Ishikawa (cell line): ENCODE measurements around the gene SERPINB1.

Experiments
- CEBPB ChIP-seq: IDR thresholded peaks from 2 replicates; pipeline ENCODE4 v1.6.1; 2012
- EGR1 ChIP-seq: IDR thresholded peaks from 2 replicates; pipeline ENCODE4 v1.6.1; 2012
- EP300 ChIP-seq: IDR thresholded peaks from 2 replicates; pipeline ENCODE4 v1.6.1; 2012; ENCODE audit warnings: borderline replicate concordance
- FOXM1 ChIP-seq: IDR thresholded peaks from 2 replicates; pipeline ENCODE4 v1.6.1; 2012; ENCODE audit warnings: low read depth, borderline replicate concordance
- TAF1 ChIP-seq: IDR thresholded peaks from 2 replicates; pipeline ENCODE4 v1.6.1; 2012; ENCODE audit warnings: low read depth, mild to moderate bottlenecking
- TEAD4 ChIP-seq: IDR thresholded peaks from 2 replicates; pipeline ENCODE4 v1.6.1; 2012
- YY1 ChIP-seq: IDR thresholded peaks from 2 replicates; pipeline ENCODE4 v1.6.1; 2012; ENCODE audit warnings: low read depth

- no peak for TF ChIP-seq EGR1
- TF ChIP-seq FOXM1: no peak
- no peak for TF ChIP-seq CEBPB
- TF ChIP-seq EP300: no peak
- TF ChIP-seq YY1: no peak
- TF ChIP-seq TAF1: no peak
- TF ChIP-seq TEAD4: no peak
Observed at GRCh38 chr6:2784061-2784460, 57.6 kb downstream of the SERPINB1 start.
